GM21576 (cell line): ENCODE data around the gene ZSCAN30.

Experiments used
- ATAC-seq: cut with Tn5 transposase; IDR thresholded peaks from one replicate; pipeline ENCODE4 v1.9.1; 2021; ENCODE audit warnings: mild to moderate bottlenecking, moderate library complexity; ENCODE audit not compliant: unreplicated experiment

The ZSCAN30 gene

DNA sequence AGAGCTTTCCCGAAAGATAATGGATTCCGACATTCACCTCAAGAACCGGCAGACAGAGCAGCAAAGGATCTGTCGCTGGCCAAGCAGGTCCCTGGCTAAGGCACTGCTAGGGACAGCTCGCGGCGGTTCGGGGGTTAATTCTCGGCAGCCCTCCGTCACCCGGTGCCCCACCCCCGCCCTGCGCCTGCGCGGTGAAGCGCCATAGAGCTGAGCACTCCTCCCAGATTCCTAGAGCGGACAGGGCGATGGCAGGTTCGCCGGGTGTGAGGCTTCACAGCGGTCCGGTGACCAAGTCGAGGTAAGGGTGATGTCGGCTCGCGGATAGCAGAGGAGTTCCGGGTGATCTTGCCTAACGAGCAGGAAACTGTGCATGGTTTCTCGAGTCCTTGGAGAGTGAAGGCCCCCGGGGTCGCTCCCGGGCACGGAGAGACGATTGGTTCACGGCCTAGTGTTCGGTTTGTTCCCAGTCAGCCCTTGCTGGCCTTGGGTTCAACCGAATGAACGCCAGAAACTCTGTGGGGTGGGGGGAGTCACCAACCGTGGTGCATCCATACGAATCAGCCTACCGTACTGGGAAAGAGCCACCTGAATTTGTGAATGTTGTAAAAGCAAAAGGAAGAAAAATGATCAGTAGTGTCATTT, at the start of gene ZSCAN30:
Gene ZSCAN30 (minus strand): TSS at position 136 of the 642 bp plus-strand sequence. CDS start 25,877 bp downstream, outside the sequence.
- peak; percentile 92 for ATAC-seq

DNA sequence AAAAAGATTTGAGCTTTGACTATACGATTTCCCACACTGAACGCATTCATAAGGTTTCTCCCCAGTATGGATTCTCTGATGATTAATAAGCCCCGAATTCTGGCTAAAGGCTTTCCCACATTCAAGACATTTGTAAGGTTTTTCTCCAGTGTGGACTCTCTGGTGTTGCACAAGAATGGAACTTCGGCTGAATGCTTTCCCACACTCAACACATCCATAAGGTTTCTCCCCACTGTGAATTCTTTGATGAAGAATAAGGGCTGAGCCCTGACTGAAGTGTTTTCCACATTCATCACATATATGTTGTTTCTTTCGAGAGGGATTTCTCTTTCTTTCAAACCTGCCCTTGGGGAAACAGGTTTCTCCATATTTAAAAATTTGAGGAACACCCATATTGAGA, 47.3 kb upstream of the ZSCAN30 start:
- ATAC-seq: no peak

DNA sequence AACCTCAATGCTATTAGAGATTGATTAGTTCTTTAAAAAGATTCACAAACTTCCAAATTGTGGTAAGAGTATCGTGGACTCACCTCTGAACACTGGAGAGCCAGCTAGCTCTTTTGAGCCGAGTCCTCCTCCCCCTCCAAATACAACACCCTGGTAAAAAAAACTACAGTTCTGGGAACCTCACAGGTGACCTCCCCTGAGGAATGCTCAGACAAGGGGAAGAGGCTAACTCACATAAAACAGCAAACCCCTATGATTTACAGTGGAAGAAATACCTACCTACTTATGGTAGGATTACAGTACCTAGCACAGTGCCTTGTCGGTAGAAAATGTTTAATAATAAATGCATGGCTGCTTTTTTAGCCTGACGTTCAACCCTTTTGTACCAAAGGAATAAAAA, 45.8 kb upstream of the ZSCAN30 start:
- ATAC-seq: no peak

DNA sequence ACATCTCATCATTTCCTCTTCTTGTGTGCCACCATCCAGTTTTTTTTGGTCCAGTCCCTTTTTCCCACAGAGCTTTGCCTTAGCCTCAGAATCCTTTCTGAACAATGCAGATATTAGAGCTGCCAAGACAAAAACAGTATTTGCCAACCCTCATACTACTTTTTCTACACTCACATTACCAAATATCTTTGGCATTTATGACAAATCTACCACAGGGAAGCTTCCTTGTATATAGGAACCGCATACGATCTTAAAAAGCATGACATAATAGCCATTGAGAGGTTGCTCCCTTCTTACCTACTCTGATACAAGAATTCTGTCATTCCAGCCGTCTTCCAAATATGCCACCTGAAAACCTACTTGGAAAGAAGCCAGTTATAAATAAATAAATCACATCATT, 44.8 kb upstream of the ZSCAN30 start:
- ATAC-seq: no peak

DNA sequence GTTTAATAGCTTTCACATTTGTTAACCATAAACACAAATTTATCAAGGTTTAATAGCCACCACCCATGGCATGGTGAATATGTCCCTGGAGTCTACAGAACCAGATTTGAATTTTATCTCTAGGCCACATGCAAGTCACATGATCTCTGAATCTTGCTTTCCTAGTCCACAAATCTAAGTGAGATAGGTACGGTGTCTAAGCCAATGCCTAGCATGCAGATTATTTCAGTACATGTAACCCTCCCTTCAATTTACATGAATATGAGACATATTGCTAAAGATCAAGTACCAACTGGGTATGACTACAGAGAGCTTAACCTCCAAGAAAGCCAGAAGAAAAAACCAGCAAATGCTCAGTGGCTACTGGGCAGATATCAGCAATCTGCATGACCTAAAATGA, 44.2 kb upstream of the ZSCAN30 start:
- ATAC-seq: no peak

GRCh38 chr18:35331367-35332087, 41.5 kb upstream of the ZSCAN30 start:
- no peak for ATAC-seq

DNA sequence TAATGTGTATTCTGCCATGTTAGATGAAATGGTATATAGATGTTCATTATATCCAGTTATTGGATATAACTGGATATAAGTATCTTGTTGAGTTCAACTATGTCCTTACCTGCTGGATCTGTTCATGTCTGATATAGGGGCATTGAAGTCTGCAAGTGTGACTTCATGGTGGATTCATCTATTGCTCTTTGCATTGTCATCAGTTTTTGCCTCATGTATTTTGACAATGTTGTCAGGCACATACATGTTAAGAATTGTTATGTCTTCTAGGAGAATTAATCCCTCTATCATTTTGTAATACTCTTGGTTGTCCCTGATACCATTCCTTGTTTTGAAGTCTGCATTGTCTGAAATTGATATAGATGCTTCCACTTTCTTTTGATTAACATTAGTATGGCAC, 38.8 kb upstream of the ZSCAN30 start:
- ATAC-seq: no peak

GRCh38 chr18:35326695-35327387, 36.8 kb upstream of the ZSCAN30 start:
- no peak for ATAC-seq

DNA sequence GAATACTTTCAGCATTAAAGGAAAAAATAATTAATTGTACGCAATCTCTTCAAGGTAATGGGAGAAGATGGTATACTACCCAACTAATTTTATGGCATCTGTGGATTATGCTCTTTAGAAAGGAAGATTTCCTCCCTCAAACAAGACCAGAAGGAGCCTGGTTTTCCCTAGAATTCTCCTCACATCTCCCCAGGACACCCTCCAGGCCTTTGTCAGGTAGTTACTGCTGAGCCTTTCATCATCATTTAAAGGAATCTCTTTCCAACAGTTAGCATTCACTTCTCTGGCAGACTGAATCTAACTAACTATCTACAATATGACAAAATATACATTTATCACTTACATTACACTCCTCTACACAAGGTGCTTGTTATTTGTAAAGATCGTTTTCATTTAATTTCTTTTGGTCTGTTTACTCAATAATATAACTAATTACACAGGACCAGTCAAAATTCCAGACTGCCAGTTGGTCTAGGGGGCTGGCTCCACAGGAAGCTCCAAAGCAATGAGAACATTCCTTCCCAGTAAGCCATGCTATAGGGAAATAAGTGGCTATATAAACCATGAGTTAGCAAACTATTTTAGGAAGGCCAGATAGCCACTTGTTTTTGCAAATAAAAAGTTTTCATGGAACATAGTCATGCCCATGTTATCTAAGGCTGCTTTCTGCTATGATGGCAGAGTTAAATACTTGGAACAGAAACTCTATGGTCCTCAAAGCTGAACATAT, 35.1 kb upstream of the ZSCAN30 start:
- ATAC-seq: no peak

DNA sequence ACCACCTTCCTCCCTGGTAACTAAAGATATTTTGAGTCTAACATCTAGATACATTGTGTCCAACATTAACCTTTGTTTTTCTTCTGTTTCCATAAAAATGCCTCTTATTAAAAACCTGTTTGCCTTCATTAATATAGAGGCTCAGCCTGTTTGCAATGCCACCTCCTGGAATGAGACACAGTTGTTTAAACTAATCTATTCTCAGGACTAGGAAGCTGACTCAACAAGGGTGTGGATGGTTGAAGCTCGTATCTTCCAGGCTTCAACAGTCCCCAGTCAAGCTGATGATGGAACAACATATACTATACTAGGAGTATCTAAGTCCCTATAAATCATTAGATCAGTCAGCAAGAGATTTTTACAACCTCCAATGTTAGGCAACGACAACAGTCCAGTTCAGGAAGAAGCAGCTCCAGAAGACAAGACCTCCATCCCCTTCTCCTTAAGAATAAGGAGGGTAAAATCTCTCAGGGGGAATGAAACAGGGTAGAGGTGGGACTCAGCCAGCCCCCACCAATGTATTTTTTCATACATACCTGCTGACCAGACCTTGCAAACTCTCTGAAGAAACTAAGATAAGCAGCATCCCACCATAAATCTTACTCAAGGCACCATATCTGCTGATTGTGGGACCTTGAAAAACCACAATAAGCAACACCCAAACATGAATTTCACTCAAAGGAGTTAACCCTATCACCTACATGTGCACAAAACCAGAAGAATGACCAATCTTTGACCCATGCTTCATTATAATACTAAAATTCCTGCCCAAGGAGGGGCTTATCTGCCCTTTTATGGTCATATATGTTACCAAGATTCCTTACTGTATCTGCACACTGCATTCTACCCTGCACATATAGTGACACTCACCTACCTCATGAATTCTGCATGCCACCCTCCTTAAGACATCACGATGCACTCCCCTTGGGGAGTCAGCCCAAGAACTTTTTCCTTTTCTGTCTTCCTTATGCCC, 32.7 kb upstream of the ZSCAN30 start:
- ATAC-seq: no peak

GRCh38 chr18:35311496-35311895, 21.5 kb upstream of the ZSCAN30 start:
- ATAC-seq: no peak

- no peak for ATAC-seq
Measured at GRCh38 chr18:35306588-35307250, 16.7 kb upstream of the ZSCAN30 start.

- no peak for ATAC-seq
Measured at GRCh38 chr18:35303610-35304009, 13.6 kb upstream of the ZSCAN30 start.

GRCh38 chr18:35296060-35296459, 6.0 kb upstream of the ZSCAN30 start:
- ATAC-seq: no peak

DNA sequence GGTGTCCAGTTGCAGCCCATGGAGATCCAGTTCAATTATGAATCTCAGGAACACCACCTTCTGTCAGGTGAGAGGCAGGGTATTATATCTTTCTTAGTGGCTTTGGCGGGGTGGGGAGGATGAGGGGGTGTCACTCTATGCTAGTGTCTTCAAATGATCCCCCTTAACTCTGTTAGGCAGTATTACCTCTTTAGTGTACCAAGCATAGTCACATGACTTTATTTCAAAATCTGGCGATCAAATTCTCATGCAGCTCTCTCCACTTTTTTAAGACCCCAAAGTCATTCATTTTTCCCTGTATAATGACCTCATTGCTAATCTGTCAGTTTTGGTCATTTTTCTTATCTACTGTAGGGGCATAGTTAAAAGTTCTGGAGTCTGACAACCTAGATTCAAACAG, 1.1 kb upstream of the ZSCAN30 start:
- ATAC-seq: no peak

DNA sequence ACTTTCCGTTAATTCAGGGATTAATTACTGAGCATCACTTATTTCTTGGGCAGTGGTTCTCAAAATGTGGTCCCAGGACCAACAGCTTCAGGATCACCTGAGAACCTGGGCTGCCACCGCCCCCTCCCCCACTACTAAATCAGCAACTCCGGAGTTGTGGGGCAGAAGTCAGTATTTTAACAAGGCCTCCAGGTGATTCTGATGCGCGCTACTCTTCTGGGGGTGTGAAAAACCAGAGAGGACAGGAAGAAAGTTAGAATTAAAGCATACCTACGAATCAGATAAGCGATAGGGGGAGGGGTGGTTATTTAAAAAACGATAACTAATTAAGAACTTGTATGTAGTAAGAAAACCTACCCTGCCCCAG, 319 bp downstream of the ZSCAN30 start:
- ATAC-seq: peak; percentile 30

DNA sequence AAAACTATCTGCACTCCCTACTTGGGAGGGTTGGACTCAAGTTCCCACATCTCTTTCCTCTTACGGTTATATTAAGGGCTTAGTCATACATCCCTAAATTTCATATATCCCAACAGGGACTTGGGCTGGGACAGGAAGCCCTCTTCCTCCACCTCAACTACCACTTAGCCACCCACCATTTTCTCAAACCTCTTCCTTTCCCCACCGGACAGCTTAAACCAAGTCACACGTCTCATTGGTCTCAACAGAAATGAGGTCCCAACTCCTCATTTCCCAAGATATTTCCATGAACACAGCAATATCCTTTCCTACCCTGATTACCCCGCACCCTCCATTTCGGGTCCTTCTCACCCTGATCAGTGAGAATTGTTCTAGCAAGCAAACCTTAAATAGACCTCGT, 736 bp downstream of the ZSCAN30 start:
- ATAC-seq: no peak

DNA sequence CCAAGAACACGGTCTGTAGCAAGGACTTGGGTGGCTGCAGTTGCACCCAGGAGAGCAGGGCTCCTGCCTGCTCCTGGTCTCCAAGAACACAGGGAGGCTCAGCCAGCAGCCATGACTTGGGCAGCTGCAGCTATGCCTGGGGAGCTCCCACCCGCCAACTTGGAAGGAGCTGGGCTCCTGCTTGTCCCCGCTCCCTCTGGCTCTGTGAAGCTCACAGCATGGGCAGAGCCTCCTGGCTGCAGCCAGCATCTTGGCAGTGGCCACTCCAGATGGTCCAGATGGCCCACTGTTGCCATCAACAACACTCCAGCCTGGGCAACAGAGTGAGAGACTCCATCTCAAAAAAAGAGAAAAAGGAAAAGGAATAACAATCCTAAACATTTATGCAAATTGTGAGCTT, 5.2 kb downstream of the ZSCAN30 start:
- no peak for ATAC-seq

DNA sequence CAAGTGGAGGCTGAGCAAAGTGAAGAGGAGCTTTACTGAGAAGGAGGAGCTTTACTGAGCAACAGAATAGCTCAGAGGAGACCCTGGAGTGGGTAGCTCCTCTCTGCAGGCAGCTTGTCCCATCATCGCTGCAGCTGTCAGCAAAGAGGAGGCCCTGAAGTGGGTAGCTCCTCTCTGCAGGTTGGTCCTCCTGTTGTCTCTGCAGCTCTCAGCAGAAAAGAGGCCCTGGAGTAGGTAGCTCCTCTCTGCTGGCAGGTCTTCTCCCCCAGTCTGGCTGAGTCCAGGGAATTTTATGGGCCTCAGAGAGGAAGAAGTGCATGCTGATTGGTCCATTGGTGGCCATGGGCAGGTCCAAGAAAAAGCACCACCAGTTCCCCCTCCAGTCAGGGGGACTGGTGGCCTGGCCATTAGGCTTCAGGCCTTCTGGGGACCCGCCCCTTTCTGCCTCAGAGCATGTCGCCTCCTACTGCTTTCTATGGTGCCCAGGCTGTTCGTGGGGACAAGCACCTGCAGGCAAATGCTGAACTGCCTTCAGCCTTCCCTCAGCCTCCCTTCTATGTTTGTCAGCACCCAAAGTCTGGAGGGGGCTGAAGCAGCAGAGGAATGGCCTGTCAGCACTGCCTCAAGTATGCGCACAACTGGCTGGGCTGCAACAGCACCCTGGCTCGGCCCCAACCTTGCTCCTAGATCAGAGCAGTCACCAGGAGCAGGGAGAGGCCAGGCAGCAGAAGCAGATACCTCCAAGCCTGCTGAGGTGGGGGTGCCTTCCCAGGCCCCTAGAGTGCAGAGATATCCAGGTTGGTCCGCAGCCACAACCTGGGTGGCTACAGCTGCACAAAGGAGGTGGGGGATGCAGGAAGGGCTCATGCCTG, 5.9 kb downstream of the ZSCAN30 start:
- no peak for ATAC-seq
